Cerebellar cortex (tissue), 1 donor: ENCODE data around the gene ADAMTS7.
"Not testable (repeated sequence)": the region's sequence is repeated elsewhere in the genome, so short reads cannot be mapped to it uniquely, and the experiment has no call there.

ENCODE experiments used
- DNase-seq: peaks from one replicate; pipeline ENCODE4 v3.0.0-alpha.2; 2015; ENCODE audit warnings: low spot score

ADAMTS7 gene

GRCh38 chr15:78811124-78811824 is at the start of gene ADAMTS7:
Gene ADAMTS7, minus strand, starts transcription at chr15:78811464. Its CDS starts 244 bp downstream, at chr15:78811220.
- DNase-seq: peak; percentile 38

GRCh38 chr15:78859971-78860719 is 48.9 kb upstream of the ADAMTS7 start:
- DNase-seq: peak; percentile 92

DNA sequence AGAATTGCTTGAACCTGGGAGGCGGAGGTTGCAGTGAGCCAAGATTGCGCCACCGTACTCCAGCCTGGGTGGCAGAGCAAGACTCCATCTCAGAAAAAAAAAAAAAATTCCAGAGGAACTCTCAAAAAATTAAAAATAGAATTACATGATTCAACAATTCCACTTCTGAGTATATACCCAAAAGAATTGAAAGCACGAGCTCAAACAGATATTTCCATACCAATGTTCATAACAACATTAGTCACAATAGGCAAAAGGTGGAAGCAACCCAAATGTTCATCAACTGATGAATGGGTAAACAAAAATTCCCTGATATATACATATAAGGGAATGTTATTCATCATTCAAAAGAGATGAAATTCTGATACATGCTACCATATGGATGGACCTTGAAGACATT is 44.5 kb upstream of the ADAMTS7 start:
- no peak for DNase-seq

DNA sequence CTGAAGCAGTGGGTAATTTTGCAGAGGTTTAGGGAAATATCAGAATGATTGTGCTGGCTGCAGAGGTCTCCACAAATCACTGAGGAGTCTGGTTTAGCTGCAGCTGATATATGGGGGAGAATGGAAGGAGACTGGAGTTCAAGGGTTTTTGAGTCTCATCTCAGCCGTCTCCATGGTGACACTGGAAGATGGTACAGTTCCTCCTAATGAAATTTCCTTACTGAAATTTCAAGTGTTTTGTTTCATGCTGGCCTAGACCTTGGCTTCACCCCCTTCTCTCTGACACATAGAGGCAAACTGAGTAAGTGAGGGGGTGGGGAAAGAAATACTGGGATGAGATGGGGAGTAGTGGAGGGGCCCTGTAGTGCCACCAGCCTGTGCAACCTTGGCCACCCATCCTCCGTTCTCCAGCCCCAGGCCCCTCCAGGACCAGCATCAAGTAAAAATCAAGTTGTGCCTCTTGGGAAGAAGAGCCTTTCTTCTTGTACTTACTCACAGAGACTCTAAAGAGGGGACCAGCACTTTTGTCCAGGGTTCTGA is 43.6 kb upstream of the ADAMTS7 start:
- no peak for DNase-seq

- DNase-seq: no peak
Measured at GRCh38 chr15:78853500-78853899, 42.2 kb upstream of the ADAMTS7 start.

GRCh38 chr15:78850941-78851755 is 39.9 kb upstream of the ADAMTS7 start:
- no peak for DNase-seq

- DNase-seq: no peak
Measured at GRCh38 chr15:78850352-78850751, 39.1 kb upstream of the ADAMTS7 start.

- DNase-seq: not testable (repeated sequence)
Measured at GRCh38 chr15:78847387-78847906, 36.2 kb upstream of the ADAMTS7 start.

GRCh38 chr15:78846906-78847305 is 35.6 kb upstream of the ADAMTS7 start:
- not testable (repeated sequence) for DNase-seq

GRCh38 chr15:78842519-78842918 is 31.3 kb upstream of the ADAMTS7 start:
- DNase-seq: no peak

DNA sequence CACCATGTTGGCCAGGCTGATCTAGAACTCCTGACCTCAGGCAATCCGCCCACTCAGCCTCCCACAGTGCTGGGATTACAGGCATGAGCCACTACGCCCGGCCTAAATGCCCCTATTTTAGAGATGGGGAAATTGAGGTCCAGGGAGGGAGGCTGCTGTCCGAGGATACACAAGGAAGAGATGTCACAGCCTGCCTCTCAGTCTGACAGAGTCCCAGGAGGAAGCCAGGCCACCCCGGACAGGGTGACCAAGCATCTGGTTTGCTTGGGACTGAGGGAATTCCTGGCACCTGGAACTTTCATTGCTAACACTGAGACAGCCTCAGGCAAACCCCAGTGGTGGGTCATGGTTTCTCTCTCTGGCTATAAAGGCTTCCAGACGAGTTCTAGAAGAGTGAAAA is 30.6 kb upstream of the ADAMTS7 start:
- DNase-seq: no peak

- DNase-seq: no peak
Measured at GRCh38 chr15:78841376-78841706, 30.1 kb upstream of the ADAMTS7 start.

DNA sequence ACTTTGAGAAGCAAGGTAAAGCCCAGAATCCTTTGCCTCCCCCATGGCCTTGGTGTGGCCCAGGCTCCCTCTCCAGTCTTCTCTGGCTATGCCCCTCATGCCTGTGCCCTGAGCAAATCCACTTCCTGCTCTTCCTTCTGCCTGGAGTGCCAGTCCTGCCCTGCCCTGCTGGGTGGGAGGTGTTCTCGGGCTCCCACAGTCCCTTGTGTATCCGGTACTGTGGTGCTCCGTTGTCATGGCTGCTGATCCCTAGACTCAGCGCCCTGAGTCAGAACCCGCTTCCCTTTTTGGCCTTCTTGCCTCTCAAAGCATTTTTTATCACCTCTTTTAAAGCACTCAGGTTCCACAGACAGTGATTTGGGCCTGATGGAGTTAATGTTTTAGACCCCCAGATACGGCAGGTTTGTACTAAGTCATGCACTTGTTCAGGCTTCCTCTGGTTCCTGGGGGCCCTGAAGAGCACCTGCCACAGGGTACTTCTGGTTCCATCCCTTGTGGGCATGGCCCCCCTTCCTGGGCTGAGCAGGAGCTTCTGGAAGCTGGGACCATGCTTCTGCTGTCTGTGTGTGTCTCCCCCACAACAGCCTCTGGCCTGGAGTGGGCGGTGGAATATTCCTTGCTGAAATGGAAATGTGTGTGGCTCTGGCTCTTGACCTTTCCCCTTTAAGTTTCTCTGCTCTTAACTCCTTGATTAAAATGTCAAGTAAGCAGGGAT is 29.6 kb upstream of the ADAMTS7 start:
- DNase-seq: no peak

- DNase-seq: not testable (repeated sequence)
Measured at GRCh38 chr15:78839151-78839550, 27.9 kb upstream of the ADAMTS7 start.

DNA sequence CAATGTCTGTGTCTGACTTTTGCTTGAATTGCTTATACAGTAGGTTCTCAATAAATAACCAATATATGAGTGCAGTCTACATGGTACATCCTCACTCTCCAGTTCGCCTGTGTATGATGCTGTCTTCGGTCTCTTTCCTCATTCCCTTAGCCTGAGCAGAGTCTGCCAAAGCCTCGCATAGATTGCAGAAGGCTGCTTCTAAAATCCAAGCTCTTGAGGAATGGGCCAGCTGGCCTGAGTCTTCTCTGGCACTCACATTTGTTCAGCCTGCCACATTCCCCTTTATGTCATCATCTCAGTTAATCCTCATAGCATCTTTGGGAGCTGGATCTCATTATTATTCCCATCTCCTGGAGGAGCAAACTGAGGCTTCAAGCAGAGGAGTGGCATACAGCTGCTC is 27.2 kb upstream of the ADAMTS7 start:
- peak; percentile 64 for DNase-seq

GRCh38 chr15:78837543-78837942 is 26.3 kb upstream of the ADAMTS7 start:
- DNase-seq: no peak

GRCh38 chr15:78837131-78837530 is 25.9 kb upstream of the ADAMTS7 start:
- DNase-seq: no peak

DNA sequence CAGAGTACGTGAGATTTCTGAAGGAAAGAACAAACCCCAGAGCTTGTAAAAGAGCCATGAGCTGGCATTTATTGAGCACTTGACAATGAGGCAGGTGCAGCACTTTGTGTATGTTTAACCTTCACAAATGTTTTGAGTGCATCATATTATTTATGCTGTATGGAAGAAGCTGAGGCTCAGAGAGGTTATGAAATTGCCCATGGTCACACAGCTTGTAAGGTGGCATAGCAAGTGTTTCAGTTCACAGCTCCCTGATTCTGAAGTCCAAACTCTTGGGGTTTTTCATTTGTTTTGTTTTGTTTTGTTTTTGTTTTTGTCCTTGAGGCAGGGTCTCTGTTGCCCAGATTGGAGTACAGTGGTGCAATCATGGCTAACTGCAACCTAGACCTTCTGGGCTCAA is 25.1 kb upstream of the ADAMTS7 start:
- DNase-seq: no peak

DNA sequence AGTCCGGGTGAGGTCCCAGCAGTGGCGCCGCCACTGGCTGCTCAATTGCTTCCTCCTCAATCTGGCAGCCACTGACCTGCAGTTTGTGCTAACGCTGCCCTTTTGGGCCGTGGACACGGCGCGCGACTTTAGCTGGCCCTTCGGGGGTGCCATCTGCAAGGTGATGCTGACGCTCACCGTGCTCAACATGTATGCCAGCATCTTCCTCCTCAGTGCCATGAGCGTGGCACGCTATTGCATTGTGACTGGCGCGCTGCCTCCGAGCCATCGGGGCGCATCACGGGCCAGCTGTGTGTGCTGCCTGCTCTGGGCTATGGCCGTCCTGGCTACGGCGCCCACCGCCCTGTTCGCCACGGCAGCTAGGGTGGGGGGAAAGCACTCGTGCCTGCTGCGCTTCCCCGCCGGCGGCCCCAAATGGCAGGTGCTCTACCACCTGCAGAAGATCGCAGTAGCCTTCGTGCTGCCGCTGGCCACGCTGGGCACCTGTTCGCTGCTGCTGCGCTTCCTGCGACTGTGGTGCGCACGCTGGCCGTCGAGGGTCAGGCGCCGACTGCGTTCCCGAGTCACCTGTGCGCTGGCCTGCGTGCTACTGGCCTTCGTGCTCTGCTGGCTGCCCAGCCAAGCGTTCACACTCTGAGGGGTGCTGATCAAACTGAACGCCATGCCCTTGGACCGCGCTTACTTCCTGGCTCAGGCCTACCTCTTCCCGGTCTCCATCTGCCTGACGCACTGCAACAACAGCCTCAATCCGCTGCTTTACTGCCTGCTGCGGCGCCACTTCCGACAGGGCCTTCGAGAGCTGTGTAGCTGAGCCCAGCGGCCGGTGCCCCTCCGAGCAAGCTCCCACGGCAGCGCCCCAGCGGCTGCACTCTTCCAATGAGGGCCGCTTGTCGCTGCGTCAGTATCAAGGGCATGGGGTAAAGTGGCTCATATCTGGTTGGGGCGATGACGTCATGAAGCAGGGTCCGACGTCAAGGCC is 20.3 kb upstream of the ADAMTS7 start:
- DNase-seq: no peak

DNA sequence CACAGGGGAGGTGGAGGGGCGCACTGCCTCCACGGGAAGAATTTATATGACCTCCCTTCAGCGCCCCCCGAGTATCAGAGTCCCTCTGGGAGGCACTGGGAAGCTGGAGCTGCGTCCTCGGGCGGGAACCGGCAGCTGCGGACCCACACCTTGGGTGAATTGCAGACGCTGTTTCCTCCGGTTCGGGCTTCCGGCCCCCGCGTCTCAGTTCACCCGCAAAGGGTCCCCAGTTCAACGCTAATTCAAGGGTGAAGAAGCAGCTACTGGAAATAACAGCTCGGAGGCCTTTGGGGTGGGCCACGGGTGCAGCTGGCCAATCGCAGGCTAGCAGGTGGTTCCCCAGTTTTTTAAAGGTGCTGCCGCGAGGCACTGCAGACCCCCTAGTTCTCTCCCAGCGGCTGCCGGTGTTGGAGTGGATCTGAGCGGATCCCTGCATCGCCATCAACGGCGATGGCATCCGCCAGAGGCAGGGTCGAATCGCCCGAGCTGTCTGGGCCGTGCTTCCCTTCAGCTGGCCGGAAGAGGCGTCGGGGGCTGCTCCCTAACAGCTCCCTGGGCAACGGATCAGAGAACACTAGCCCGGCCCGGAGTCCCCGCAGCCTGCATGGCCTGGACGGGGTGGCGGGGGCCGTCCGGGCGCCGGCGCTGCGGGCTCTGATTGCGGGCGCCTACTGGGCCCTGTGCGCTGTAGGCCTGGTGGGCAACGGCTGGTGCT is 19.4 kb upstream of the ADAMTS7 start:
- DNase-seq: no peak
